ENCODE data around the gene KHDC4.
"Not testable (repeated sequence)": the region's sequence is repeated elsewhere in the genome, so short reads cannot be mapped to it uniquely, and the experiment has no call there.

The KHDC4 gene

GRCh38 chr1:155912056-155912536, 22.1 kb downstream of the KHDC4 start:
- Histone ChIP-seq H3K36me3 (ENCODE audit: insufficient read depth, low read length) (peaks cover 26% of the 10 kb centered on the region), H3K9me3 (ENCODE audit: control insufficient read depth, insufficient read depth, low read length) (no peaks in the 10 kb centered on the region), H3K9ac (ENCODE audit: low read depth, low read length) (no peak overlapping the region), H3K4me1 (ENCODE audit: insufficient read depth, low read length) (peaks cover 3% of the 10 kb centered on the region; the same call in 1 of the 2 replicates)

GRCh38 chr1:155911156-155912055, 22.8 kb downstream of the KHDC4 start, which contains the start of gene RIT1:
Gene RIT1 (minus strand): TSS chr1:155911349. CDS start chr1:155910761, 588 bp downstream.
- Histone ChIP-seq H3K9ac (ENCODE audit: low read depth, low read length) (peak within 1 kb of the TSS; percentile 62; the same call in 1 of the 2 replicates), H3K36me3 (ENCODE audit: insufficient read depth, low read length) (peaks cover 19% of the 10 kb centered on the region), H3K4me1 (ENCODE audit: insufficient read depth, low read length) (peaks cover 3% of the 10 kb centered on the region; the same call in 1 of the 2 replicates), H3K9me3 (ENCODE audit: control insufficient read depth, insufficient read depth, low read length) (no peaks in the 10 kb centered on the region)

- Histone ChIP-seq H3K36me3 (ENCODE audit: insufficient read depth, low read length) (peaks cover 15% of the 10 kb centered on the region), H3K9me3 (ENCODE audit: control insufficient read depth, insufficient read depth, low read length) (no peaks in the 10 kb centered on the region), H3K4me1 (ENCODE audit: insufficient read depth, low read length) (peaks cover 3% of the 10 kb centered on the region; the same call in 1 of the 2 replicates), H3K9ac (ENCODE audit: low read depth, low read length) (peak overlapping the region; percentile 62; the same call in 1 of the 2 replicates)
Observed at GRCh38 chr1:155910621-155911121, 23.5 kb downstream of the KHDC4 start.

GRCh38 chr1:155909894-155910293, 24.3 kb downstream of the KHDC4 start:
- Histone ChIP-seq H3K36me3 (ENCODE audit: insufficient read depth, low read length) (peaks cover 16% of the 10 kb centered on the region), H3K9me3 (ENCODE audit: control insufficient read depth, insufficient read depth, low read length) (no peaks in the 10 kb centered on the region), H3K4me1 (ENCODE audit: insufficient read depth, low read length) (peaks cover 3% of the 10 kb centered on the region; the same call in 1 of the 2 replicates), H3K9ac (ENCODE audit: low read depth, low read length) (no peak overlapping the region)

- Histone ChIP-seq H3K36me3 (ENCODE audit: insufficient read depth, low read length) (peaks cover 16% of the 10 kb centered on the region), H3K9ac (ENCODE audit: low read depth, low read length) (no peak overlapping the region), H3K4me1 (ENCODE audit: insufficient read depth, low read length) (no peaks in the 10 kb centered on the region), H3K9me3 (ENCODE audit: control insufficient read depth, insufficient read depth, low read length) (no peaks in the 10 kb centered on the region)
Observed at GRCh38 chr1:155904261-155904660, 30.0 kb downstream of the KHDC4 start.

- H3K9ac ChIP-seq (ENCODE audit: low read depth, low read length) = no peak overlapping the region
Observed at GRCh38 chr1:155900161-155900560, 34.1 kb downstream of the KHDC4 start.

GRCh38 chr1:155899683-155900082, 34.5 kb downstream of the KHDC4 start:
- Histone ChIP-seq H3K9me3 (ENCODE audit: control insufficient read depth, insufficient read depth, low read length) (no peaks in the 10 kb centered on the region), H3K9ac (ENCODE audit: low read depth, low read length) (no peak overlapping the region), H3K4me1 (ENCODE audit: insufficient read depth, low read length) (no peaks in the 10 kb centered on the region), H3K36me3 (ENCODE audit: insufficient read depth, low read length) (peaks cover 17% of the 10 kb centered on the region)

More at GRCh38 chr1:155900161-155900560, 34.1 kb downstream of the KHDC4 start:
- Histone ChIP-seq H3K4me1 (ENCODE audit: insufficient read depth, low read length) (no peaks in the 10 kb centered on the region), H3K36me3 (ENCODE audit: insufficient read depth, low read length) (peaks cover 22% of the 10 kb centered on the region), H3K9me3 (ENCODE audit: control insufficient read depth, insufficient read depth, low read length) (no peaks in the 10 kb centered on the region)

GRCh38 chr1:155898888-155899287, 35.3 kb downstream of the KHDC4 start:
- H3K36me3 ChIP-seq (ENCODE audit: insufficient read depth, low read length) = peaks cover 11% of the 10 kb centered on the region
- H3K9ac ChIP-seq (ENCODE audit: low read depth, low read length) = no peak overlapping the region
- H3K4me1 ChIP-seq (ENCODE audit: insufficient read depth, low read length) = no peaks in the 10 kb centered on the region
- H3K9me3 ChIP-seq (ENCODE audit: control insufficient read depth, insufficient read depth, low read length) = no peaks in the 10 kb centered on the region

GRCh38 chr1:155897746-155898145, 36.5 kb downstream of the KHDC4 start:
- Histone ChIP-seq H3K4me1 (ENCODE audit: insufficient read depth, low read length) (peaks cover 6% of the 10 kb centered on the region; the same call in 1 of the 2 replicates), H3K36me3 (ENCODE audit: insufficient read depth, low read length) (peaks cover 11% of the 10 kb centered on the region), H3K9me3 (ENCODE audit: control insufficient read depth, insufficient read depth, low read length) (no peaks in the 10 kb centered on the region), H3K9ac (ENCODE audit: low read depth, low read length) (no peak overlapping the region)

- H3K36me3 ChIP-seq (ENCODE audit: insufficient read depth, low read length) = peaks cover 11% of the 10 kb centered on the region
- H3K9ac ChIP-seq (ENCODE audit: low read depth, low read length); H3K4me1 ChIP-seq (ENCODE audit: insufficient read depth, low read length); H3K9me3 ChIP-seq (ENCODE audit: control insufficient read depth, insufficient read depth, low read length): not testable (repeated sequence)
Observed at GRCh38 chr1:155896476-155896875, 37.7 kb downstream of the KHDC4 start.

GRCh38 chr1:155895617-155896016, 38.6 kb downstream of the KHDC4 start:
- H3K9me3 ChIP-seq (ENCODE audit: control insufficient read depth, insufficient read depth, low read length); H3K9ac ChIP-seq (ENCODE audit: low read depth, low read length); H3K4me1 ChIP-seq (ENCODE audit: insufficient read depth, low read length): not testable (repeated sequence)
- peaks cover 11% of the 10 kb centered on the region for H3K36me3 ChIP-seq (ENCODE audit: insufficient read depth, low read length)

- Histone ChIP-seq H3K9ac (ENCODE audit: low read depth, low read length) (no peak overlapping the region), H3K4me1 (ENCODE audit: insufficient read depth, low read length) (peaks cover 6% of the 10 kb centered on the region; the same call in 1 of the 2 replicates), H3K36me3 (ENCODE audit: insufficient read depth, low read length) (0 out of 2 replicates have a peak, but pooled peaks cover 3% of the 10 kb centered on the region), H3K9me3 (ENCODE audit: control insufficient read depth, insufficient read depth, low read length) (no peaks in the 10 kb centered on the region)
Observed at GRCh38 chr1:155893389-155894142, 40.6 kb downstream of the KHDC4 start.

- Histone ChIP-seq H3K36me3 (ENCODE audit: insufficient read depth, low read length) (0 out of 2 replicates have a peak, but pooled peaks cover 3% of the 10 kb centered on the region), H3K4me1 (ENCODE audit: insufficient read depth, low read length) (peaks cover 6% of the 10 kb centered on the region; the same call in 1 of the 2 replicates), H3K9ac (ENCODE audit: low read depth, low read length) (no peak overlapping the region), H3K9me3 (ENCODE audit: control insufficient read depth, insufficient read depth, low read length) (no peaks in the 10 kb centered on the region)
Observed at GRCh38 chr1:155892796-155893195, 41.4 kb downstream of the KHDC4 start.

- no peak overlapping the region for H3K9ac ChIP-seq (ENCODE audit: low read depth, low read length)
- no peaks in the 10 kb centered on the region for H3K9me3 ChIP-seq (ENCODE audit: control insufficient read depth, insufficient read depth, low read length)
- H3K4me1 ChIP-seq (ENCODE audit: insufficient read depth, low read length) = peaks cover 6% of the 10 kb centered on the region; the same call in 1 of the 2 replicates
- no peaks in the 10 kb centered on the region for H3K36me3 ChIP-seq (ENCODE audit: insufficient read depth, low read length)
Observed at GRCh38 chr1:155890251-155890650, 44.0 kb downstream of the KHDC4 start.

All from ES-I3 (cell line).